Endothelial cell of hepatic sinusoid (primary cell): ENCODE measurements around the gene MYH6.

Experiments
- in situ Hi-C: cut with HindIII; loops from 2 replicates; pipeline ENCODE4 v1.10.0; 2017; ENCODE audit warnings: low sequenced_read_pairs

The MYH6 gene

GRCh38 chr14:23360496-23360895 is 47.6 kb downstream of the MYH6 start:
- in situ Hi-C loops, result no loop called here

GRCh38 chr14:23359722-23360447 is 48.2 kb downstream of the MYH6 start:
- in situ Hi-C loops, result no loop called here

GRCh38 chr14:23359167-23359626 is 48.9 kb downstream of the MYH6 start:
- in situ Hi-C loops, result no loop called here

GRCh38 chr14:23358553-23359166 is 49.4 kb downstream of the MYH6 start:
- in situ Hi-C loops, result no loop called here

- in situ Hi-C loops, result no loop called here
These were observed 50.0 kb downstream of the MYH6 start for GRCh38 chr14:23358042-23358441.

GRCh38 chr14:23357261-23357660 is 50.8 kb downstream of the MYH6 start:
- in situ Hi-C loops, result no loop called here

- in situ Hi-C loops, result no loop called here
These were observed 51.4 kb downstream of the MYH6 start for GRCh38 chr14:23356662-23357061.

- in situ Hi-C loops, result no loop called here
These were observed 52.1 kb downstream of the MYH6 start for GRCh38 chr14:23355871-23356435.

- in situ Hi-C loops, result no loop called here
These were observed 53.1 kb downstream of the MYH6 start for GRCh38 chr14:23354990-23355389.

GRCh38 chr14:23353433-23353780 is 54.7 kb downstream of the MYH6 start:
- in situ Hi-C loops, result no loop called here

- in situ Hi-C loops, result no loop called here
These were observed 55.3 kb downstream of the MYH6 start, which contains the start of gene SLC22A17 for GRCh38 chr14:23352506-23353432. TSS of gene SLC22A17 (minus strand) at chr14:23352887.

GRCh38 chr14:23351681-23352505 is 56.2 kb downstream of the MYH6 start:
- in situ Hi-C loops, result no loop called here

- in situ Hi-C loops, result no loop called here
These were observed 58.8 kb downstream of the MYH6 start for GRCh38 chr14:23349156-23349845.

- in situ Hi-C loops, result no loop called here
These were observed 59.8 kb downstream of the MYH6 start for GRCh38 chr14:23348297-23348655.

GRCh38 chr14:23347406-23348296 is 60.4 kb downstream of the MYH6 start:
- in situ Hi-C loops, result no loop called here

- in situ Hi-C loops, result no loop called here
These were observed 61.2 kb downstream of the MYH6 start for GRCh38 chr14:23346693-23347405.

GRCh38 chr14:23345987-23346692 is 61.9 kb downstream of the MYH6 start:
- in situ Hi-C loops, result no loop called here

GRCh38 chr14:23344481-23344880 is 63.6 kb downstream of the MYH6 start:
- in situ Hi-C loops, result no loop called here
